Lung (tissue), 12 donors: ENCODE results near the gene MAJIN. TPM values are rescaled to one million over a fixed set of nuclear protein-coding genes. Genes with fewer than 3 reads are reported as not detected.

Source experiments
- ATAC-seq: fragments of 200-7000 bp; cut with Tn5 transposase; one replicate; pipeline ENCODE4 v1.9.1; 2020; ENCODE audit warnings: moderate number of reproducible peaks; ENCODE audit not compliant: insufficient read depth, low FRiP score
- DNase-seq, 3 donors: peaks; one replicate each; pipeline ENCODE4 v3.0.0-alpha.2; 2013 to 2017
- H3K27ac ChIP-seq, 2 donors: one replicate each; pipeline ENCODE4 v1.5.1; 2013; ENCODE audit warnings: mild to moderate bottlenecking in 2 of 2, moderate library complexity in 2 of 2, control low read depth in 1 of 2, inconsistent platforms in 1 of 2, low read depth in 1 of 2, low read length in 1 of 2
- H3K27me3 ChIP-seq, 3 donors: one replicate each; pipeline ENCODE4 v1.5.1; 2013; ENCODE audit warnings: low read length in 2 of 3; ENCODE audit not compliant: control insufficient read depth in 3 of 3, insufficient read depth in 3 of 3
- H3K36me3 ChIP-seq, 4 donors: one replicate each; pipeline ENCODE4 v1.5.1; 2013; ENCODE audit warnings: low read length in 4 of 4, mild to moderate bottlenecking in 1 of 4, moderate library complexity in 1 of 4; ENCODE audit not compliant: control insufficient read depth in 4 of 4, insufficient read depth in 4 of 4
- H3K4me1 ChIP-seq, 5 donors: one replicate each; pipeline ENCODE4 v1.5.1; 2013; ENCODE audit warnings: low read length in 5 of 5, mild to moderate bottlenecking in 2 of 5, moderate library complexity in 1 of 5; ENCODE audit not compliant: control insufficient read depth in 5 of 5, insufficient read depth in 5 of 5
- H3K4me3 ChIP-seq: one replicate; pipeline ENCODE4 v1.5.1; 2013; ENCODE audit warnings: mild to moderate bottlenecking, control low read depth, moderate library complexity
- H3K9ac ChIP-seq, 2 donors: one replicate each; pipeline ENCODE4 v1.5.1; 2013; ENCODE audit warnings: low read length in 2 of 2, control low read depth in 1 of 2; ENCODE audit not compliant: insufficient read depth in 1 of 2
- H3K9me3 ChIP-seq, 4 donors: one replicate each; pipeline ENCODE4 v1.5.1; 2013; ENCODE audit warnings: low read length in 3 of 4, mild to moderate bottlenecking in 1 of 4, moderate library complexity in 1 of 4; ENCODE audit not compliant: control insufficient read depth in 4 of 4, insufficient read depth in 3 of 4
- CTCF ChIP-seq: IDR thresholded peaks from 2 replicates; pipeline ENCODE4 v1.5.1; 2012; ENCODE audit warnings: mild to moderate bottlenecking; ENCODE audit errors: control extremely low read depth, extremely low read depth
- WGBS, 2 donors: extraction: QIAGEN DNeasy Blood & Tissue Kit; methylation state at CpG; one replicate each; pipeline ENCODE4 v1.1.7; 2013; 5-methylcytosine and 5-hydroxymethylcytosine counted together
- polyA plus RNA-seq, 2 donors: library from polyadenylated mRNA; stranded (reverse); fragments of 200-250 nt; gene quantifications; one replicate each; pipeline ENCODE4 v1.2.1, GENCODE V29; 2013
- total RNA-seq, 2 donors: library from RNA; depleted of rRNA in 1 of 2; stranded (reverse); fragments of >200 nt in 1 of 2; gene quantifications; one replicate each; pipeline ENCODE4 v1.2.1, GENCODE V29; 2014 to 2021
- donor health status: control.
- donor health status: control.
- donor health status: Bipolar disorder and iron deficiency.
- donor health status: healthy.
- donor health status: DM: yes; HTN: yes; CAD: no.

The MAJIN gene
- total and polyA plus RNA-seq, 4 donors, result 0.24 to 0.55 (median 0.39) TPM; not detected in 1

DNA sequence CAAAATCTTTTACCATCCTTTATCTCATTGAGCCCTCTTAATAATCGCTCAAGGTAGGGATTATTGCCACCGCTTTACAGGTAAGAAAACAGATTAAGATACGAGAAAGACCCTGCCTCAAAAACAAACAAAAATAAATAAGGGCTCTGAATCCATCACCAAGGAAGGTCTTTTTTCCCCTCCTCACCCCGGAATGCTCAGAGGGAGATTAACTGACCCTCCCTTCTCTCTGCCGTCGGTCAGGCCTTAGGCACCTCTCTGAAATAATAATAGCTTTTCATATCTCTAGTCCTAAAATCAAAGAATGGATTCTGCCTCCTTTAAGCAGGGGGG, 54.3 kb downstream of the MAJIN start:
- no peak for ATAC-seq
- Histone ChIP-seq H3K9me3 (no peaks in the 10 kb centered on the region), H3K27ac (peak overlapping the region; percentile 78 to 83), H3K4me1 (peaks cover 3 to 29% (median 9%) of the 10 kb centered on the region in 5 donors), H3K36me3 (peaks cover 0 to 17% (median 1%) of the 10 kb centered on the region in 4 donors), H3K9ac (peak overlapping the region; percentile 38 to 92), H3K4me3 (peak overlapping the region; percentile 17), H3K27me3 (no peaks in the 10 kb centered on the region)
- 11 to 23% methylated on average over 6 of the region's 6 CpGs for WGBS, 2 donors
- no peak for DNase-seq
- no peak for TF ChIP-seq CTCF

DNA sequence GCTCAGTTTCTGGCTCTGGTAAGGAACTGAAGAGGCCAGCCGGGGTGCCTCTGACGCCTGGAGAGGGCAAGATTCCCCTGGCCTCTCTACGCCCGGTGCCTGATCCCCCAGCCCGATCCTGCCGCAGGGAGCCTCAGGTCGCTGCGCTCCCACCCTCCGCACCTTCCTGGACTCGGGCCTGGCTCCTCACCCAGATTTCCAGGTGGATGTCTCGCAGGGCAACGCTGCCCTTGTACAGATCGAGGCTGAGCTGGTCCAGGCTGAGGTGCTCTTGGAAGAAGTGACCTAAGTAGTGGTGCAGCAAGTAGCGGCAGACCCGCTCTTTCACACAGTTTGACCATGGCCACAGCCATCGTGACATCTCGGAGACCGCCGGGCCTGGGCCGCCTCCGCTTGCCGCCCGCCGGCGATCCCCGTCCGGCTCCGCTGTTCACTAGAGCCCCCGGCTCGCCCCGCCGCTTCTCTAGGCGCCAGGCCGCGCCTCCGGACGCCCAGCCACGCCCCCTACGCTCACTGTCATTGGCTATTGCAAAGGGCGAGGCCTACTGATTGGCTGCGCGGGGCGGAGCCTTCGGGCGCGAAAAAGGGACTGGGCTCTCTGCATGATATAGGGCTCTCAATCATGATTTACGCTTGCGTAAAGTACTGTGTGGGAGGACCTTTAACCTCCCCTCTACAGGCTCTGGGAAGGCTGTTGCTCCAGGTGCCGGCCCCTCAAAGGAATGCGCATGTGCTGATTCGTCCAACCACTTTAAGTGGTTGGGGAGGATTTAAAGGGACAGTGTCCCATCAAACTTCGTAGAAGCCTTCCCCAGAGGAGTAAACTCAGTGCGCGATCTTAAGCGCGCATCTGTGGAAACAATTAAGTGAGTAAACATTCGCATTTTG, 54.9 kb downstream of the MAJIN start, which contains the start of gene ATG2A:
ATG2A (minus strand) TSS at position 435 of the 888 bp plus-strand sequence; CDS start at position 361, 74 bp downstream.
- DNase-seq (peak; percentile 99 to 100 (median 100)), ATAC-seq (peak; percentile 100)
- Histone ChIP-seq H3K27ac (peak within 1 kb of the TSS; percentile 83 to 87), H3K9me3 (no peaks in the 10 kb centered on the region), H3K4me3 (peak within 1 kb of the TSS; percentile 80), H3K4me1 (peaks cover 3 to 29% (median 9%) of the 10 kb centered on the region in 5 donors), H3K36me3 (peaks cover 0 to 21% (median 1%) of the 10 kb centered on the region in 4 donors), H3K27me3 (no peaks in the 10 kb centered on the region), H3K9ac (peak within 1 kb of the TSS; percentile 92 to 94)
- WGBS, 2 donors, result 1% methylated on average over 57 of the region's 57 CpGs
- TF ChIP-seq CTCF, result peak; percentile 21

- peak overlapping the region; percentile 65 to 87 for H3K27ac ChIP-seq
- peak overlapping the region; percentile 84 to 94 for H3K9ac ChIP-seq
- H3K27me3 ChIP-seq, result no peaks in the 10 kb centered on the region
- no peaks in the 10 kb centered on the region for H3K9me3 ChIP-seq
- 7 to 12% methylated on average over 23 of the region's 23 CpGs for WGBS, 2 donors
- peaks cover 0 to 29% (median 5%) of the 10 kb centered on the region in 4 donors for H3K36me3 ChIP-seq
- ATAC-seq (peak; percentile 35), DNase-seq (peak; percentile 32 to 49 (median 43))
- H3K4me3 ChIP-seq, result peak overlapping the region; percentile 80
- TF ChIP-seq CTCF, result no peak
- H3K4me1 ChIP-seq, result peaks cover 3 to 29% (median 9%) of the 10 kb centered on the region in 5 donors
Observed at GRCh38 chr11:64916040-64916774, 55.7 kb downstream of the MAJIN start.
